ENCODE measurements around the gene KRT4. TPM values are rescaled to one million over a fixed set of nuclear protein-coding genes. Genes with fewer than 3 reads are reported as not detected.

KRT4 gene
- total and polyA plus RNA-seq, 7 donors: 0.86 to 18.6 TPM; not detected in 5

- DNase-seq: no peak
- Histone ChIP-seq H3K27ac (no peak overlapping the region), H3K9me3 (no peaks in the 10 kb centered on the region), H3K4me3 (no peak overlapping the region), H3K27me3 (peaks cover 0 to 6% (median 0%) of the 10 kb centered on the region in 3 donors), H3K4me1 (peaks cover 0 to 11% (median 4%) of the 10 kb centered on the region in 4 donors), H3K36me3 (no peaks in the 10 kb centered on the region)
- intact Hi-C loops (cut with DNase I): no loop called here
- 87 to 89% methylated on average over 7 of the region's 7 CpGs for WGBS, 2 donors
- TF ChIP-seq POLR2AphosphoS5 (IDR thresholded peaks at IDR 0.05): no peak
- no peak for TF ChIP-seq EP300 (IDR thresholded peaks at IDR 0.05)
- TF ChIP-seq POLR2A (IDR thresholded peaks at IDR 0.05): no peak
- no peak for TF ChIP-seq CTCF (IDR thresholded peaks at IDR 0.05)
Measured at GRCh38 chr12:52819731-52820510, 6.0 kb upstream of the KRT4 start.

GRCh38 chr12:52818887-52819420 is 5.0 kb upstream of the KRT4 start:
- H3K27ac ChIP-seq: no peak overlapping the region
- WGBS, 2 donors: 33 to 59% methylated on average over 7 of the region's 7 CpGs
- peaks cover 0 to 6% (median 0%) of the 10 kb centered on the region in 3 donors for H3K27me3 ChIP-seq
- TF ChIP-seq POLR2A (IDR thresholded peaks at IDR 0.05) (no peak), CTCF (IDR thresholded peaks at IDR 0.05) (no peak), POLR2AphosphoS5 (IDR thresholded peaks at IDR 0.05) (no peak), EP300 (IDR thresholded peaks at IDR 0.05) (no peak)
- H3K36me3 ChIP-seq: no peaks in the 10 kb centered on the region
- intact Hi-C loops (cut with DNase I): no loop called here
- H3K4me3 ChIP-seq: no peak overlapping the region
- peaks cover 0 to 17% (median 4%) of the 10 kb centered on the region in 4 donors for H3K4me1 ChIP-seq
- H3K9me3 ChIP-seq: no peaks in the 10 kb centered on the region
- DNase-seq: no peak

GRCh38 chr12:52818388-52818787 is 4.5 kb upstream of the KRT4 start:
- no peaks in the 10 kb centered on the region for H3K36me3 ChIP-seq
- no peak overlapping the region for H3K27ac ChIP-seq
- DNase-seq: no peak
- TF ChIP-seq EP300 (IDR thresholded peaks at IDR 0.05) (no peak), POLR2AphosphoS5 (IDR thresholded peaks at IDR 0.05) (no peak), POLR2A (IDR thresholded peaks at IDR 0.05) (no peak), CTCF (IDR thresholded peaks at IDR 0.05) (no peak)
- H3K4me3 ChIP-seq: no peak overlapping the region
- WGBS, 2 donors: 16 to 47% methylated on average over 7 of the region's 7 CpGs
- peaks cover 0 to 6% (median 0%) of the 10 kb centered on the region in 3 donors for H3K27me3 ChIP-seq
- intact Hi-C loops (cut with DNase I): no loop called here
- peaks cover 0 to 17% (median 4%) of the 10 kb centered on the region in 4 donors for H3K4me1 ChIP-seq
- no peaks in the 10 kb centered on the region for H3K9me3 ChIP-seq

GRCh38 chr12:52817699-52818238 is 3.9 kb upstream of the KRT4 start:
- 61 to 76% methylated on average over 2 of the region's 2 CpGs for WGBS, 2 donors
- H3K9me3 ChIP-seq: no peaks in the 10 kb centered on the region
- no peaks in the 10 kb centered on the region for H3K36me3 ChIP-seq
- DNase-seq: no peak
- peaks cover 0 to 17% (median 4%) of the 10 kb centered on the region in 4 donors for H3K4me1 ChIP-seq
- H3K27ac ChIP-seq: no peak overlapping the region
- H3K27me3 ChIP-seq: peaks cover 0 to 6% (median 0%) of the 10 kb centered on the region in 3 donors
- H3K4me3 ChIP-seq: no peak overlapping the region
- TF ChIP-seq POLR2AphosphoS5 (IDR thresholded peaks at IDR 0.05): no peak
- no peak for TF ChIP-seq EP300 (IDR thresholded peaks at IDR 0.05)
- TF ChIP-seq CTCF (IDR thresholded peaks at IDR 0.05): no peak
- no peak for TF ChIP-seq POLR2A (IDR thresholded peaks at IDR 0.05)
- intact Hi-C loops (cut with DNase I): no loop called here
